ENCODE measurements around the gene WNK4. TPM values are rescaled to one million over a fixed set of nuclear protein-coding genes. Genes with fewer than 3 reads are reported as not detected.

WNK4 gene
- total RNA-seq, 1 donor from 2014 or later, result not detected

- no peaks in the 10 kb centered on the region for H3K9me3 ChIP-seq
- peaks cover 6 to 10% of the 10 kb centered on the region in 2 donors for H3K36me3 ChIP-seq
- H3K4me1 ChIP-seq, result peaks cover 6 to 12% of the 10 kb centered on the region in 2 donors
- H3K4me3 ChIP-seq, result no peak overlapping the region
- H3K27me3 ChIP-seq, result no peaks in the 10 kb centered on the region
- no peak overlapping the region for H3K27ac ChIP-seq
- DNase-seq (ENCODE audit: low spot score in 2 of 2), result no peak
- TF ChIP-seq CTCF (IDR thresholded peaks at IDR 0.05), result no peak
- intact Hi-C loops (cut with DNase I), result no loop called here
Observed at GRCh38 chr17:42830971-42831370, 50.6 kb downstream of the WNK4 start.

- peaks cover 6 to 12% of the 10 kb centered on the region in 2 donors for H3K4me1 ChIP-seq
- H3K4me3 ChIP-seq, result peak overlapping the region; percentile 76 to 88
- peak in 1 of 2 donors; percentile 8 for DNase-seq (ENCODE audit: low spot score in 2 of 2)
- H3K36me3 ChIP-seq, result peaks cover 20 to 21% of the 10 kb centered on the region in 2 donors
- intact Hi-C loops (cut with DNase I), result no loop called here
- H3K27me3 ChIP-seq, result no peaks in the 10 kb centered on the region
- no peaks in the 10 kb centered on the region for H3K9me3 ChIP-seq
- TF ChIP-seq CTCF (IDR thresholded peaks at IDR 0.05), result no peak
- H3K27ac ChIP-seq, result peak overlapping the region; percentile 88 to 89
Observed at GRCh38 chr17:42832213-42832933, 52.0 kb downstream of the WNK4 start.

DNA sequence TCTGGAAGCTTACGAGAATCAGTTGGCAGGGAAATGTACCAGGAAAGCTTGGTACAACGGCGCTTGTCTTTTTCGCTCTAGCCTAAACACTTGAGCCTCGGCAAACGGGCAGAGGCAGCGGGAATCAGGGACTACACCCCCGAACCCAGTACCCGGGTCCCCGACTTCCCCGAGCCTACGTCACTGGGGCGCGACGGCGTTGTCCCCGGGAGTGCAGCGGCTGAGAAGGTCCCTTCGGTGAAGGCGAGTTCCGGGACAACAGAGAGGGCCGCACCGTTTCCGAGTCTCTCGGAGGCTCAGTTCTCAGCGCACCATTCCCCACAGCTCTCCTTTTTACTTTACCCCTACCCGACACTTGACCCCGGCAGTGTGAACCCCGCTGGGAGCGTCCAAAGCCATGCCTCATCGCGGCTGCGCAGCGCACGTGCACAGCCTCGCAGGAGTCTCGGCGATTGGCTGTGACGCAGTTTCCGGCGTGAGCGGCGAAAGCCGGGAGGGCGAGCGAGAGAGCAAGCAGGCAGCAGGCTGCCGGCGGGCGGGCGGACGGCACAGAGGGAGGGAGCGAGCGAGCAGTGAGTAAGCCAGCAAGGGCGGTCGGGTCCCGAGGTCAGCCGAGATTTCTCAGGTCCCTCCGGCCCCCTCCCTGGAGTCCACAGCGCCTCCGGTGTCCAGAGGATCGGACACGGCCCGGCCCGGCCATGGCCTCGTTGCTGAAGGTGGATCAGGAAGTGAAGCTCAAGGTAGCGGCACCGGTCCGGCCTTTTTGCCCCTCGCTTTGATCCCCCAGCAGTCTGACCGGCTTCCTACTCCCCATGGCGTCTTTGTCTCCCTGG, 52.7 kb downstream of the WNK4 start, which contains the start of gene PSME3:
Gene PSME3 (plus strand): TSS at position 464 of the 833 bp plus-strand sequence. CDS start 235 bp downstream, at position 699.
- TF ChIP-seq CTCF (IDR thresholded peaks at IDR 0.05), result no peak
- Histone ChIP-seq H3K27ac (peak within 1 kb of the TSS; percentile 88 to 89), H3K9me3 (no peaks in the 10 kb centered on the region), H3K27me3 (no peaks in the 10 kb centered on the region), H3K4me3 (peak within 1 kb of the TSS; percentile 76 to 88), H3K36me3 (peaks cover 26 to 29% of the 10 kb centered on the region in 2 donors), H3K4me1 (peaks cover 6 to 12% of the 10 kb centered on the region in 2 donors)
- DNase-seq (ENCODE audit: low spot score in 2 of 2), result peak; percentile 49 to 96
- intact Hi-C loops (cut with DNase I), result no loop called here

DNA sequence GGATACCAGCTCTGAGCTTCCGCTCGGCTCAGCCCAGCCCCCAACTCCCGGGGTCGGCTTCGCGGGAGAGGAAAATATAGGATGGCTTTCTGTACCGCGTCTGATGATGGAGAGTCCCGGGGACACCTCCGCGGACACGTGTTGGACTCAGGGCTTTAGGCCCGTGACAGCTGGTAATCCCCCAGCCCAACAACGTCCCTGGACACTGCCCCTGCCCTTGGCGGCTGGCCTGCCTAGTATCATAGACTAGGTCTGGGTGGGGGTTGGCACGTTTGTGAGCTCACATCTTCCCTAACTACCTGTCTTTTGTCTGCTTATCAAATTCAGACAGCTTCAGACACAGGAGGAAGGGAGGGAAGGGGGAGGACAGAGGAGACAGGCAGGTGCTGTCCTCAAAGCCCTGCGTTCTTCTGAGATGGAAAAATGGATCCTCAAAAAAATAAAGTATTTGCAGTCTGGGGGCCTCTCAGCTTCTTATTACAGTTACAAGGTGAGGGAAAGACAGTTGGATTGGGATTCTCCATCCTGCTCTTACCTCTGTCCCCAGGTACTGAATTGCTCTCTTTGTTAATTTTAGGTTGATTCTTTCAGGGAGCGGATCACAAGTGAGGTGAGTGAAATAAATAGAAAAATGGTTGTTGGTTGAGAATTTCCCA, 53.5 kb downstream of the WNK4 start:
- Histone ChIP-seq H3K36me3 (peaks cover 34 to 37% of the 10 kb centered on the region in 2 donors), H3K9me3 (no peaks in the 10 kb centered on the region), H3K4me1 (peaks cover 6 to 12% of the 10 kb centered on the region in 2 donors), H3K4me3 (peak overlapping the region; percentile 76 to 88), H3K27me3 (no peaks in the 10 kb centered on the region), H3K27ac (peak overlapping the region; percentile 88 to 89)
- intact Hi-C loops (cut with DNase I), result no loop called here
- no peak for TF ChIP-seq CTCF (IDR thresholded peaks at IDR 0.05)
- DNase-seq (ENCODE audit: low spot score in 2 of 2), result no peak

DNA sequence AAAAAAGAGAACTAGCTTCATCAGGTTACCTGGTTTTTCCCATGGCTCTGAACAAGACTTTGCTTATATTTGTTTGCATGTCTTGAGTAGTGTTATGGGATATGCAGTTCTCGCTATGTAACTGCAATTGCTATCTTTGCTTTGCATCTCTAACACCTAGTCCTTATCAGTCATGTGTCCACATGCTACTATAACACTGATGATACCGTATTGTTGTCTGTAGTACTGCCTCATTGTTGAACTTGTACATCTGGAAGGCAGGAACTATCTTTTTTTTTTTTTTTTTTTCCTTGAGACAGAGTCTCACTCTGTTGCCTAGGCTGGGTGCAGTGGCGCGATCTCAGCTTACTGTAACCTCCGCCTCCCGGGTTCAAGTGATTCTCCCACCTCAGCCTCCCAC, 55.3 kb downstream of the WNK4 start:
- Histone ChIP-seq H3K4me3 (no peak overlapping the region), H3K36me3 (peaks cover 52 to 55% of the 10 kb centered on the region in 2 donors), H3K27ac (no peak overlapping the region), H3K9me3 (no peaks in the 10 kb centered on the region), H3K4me1 (peaks cover 6 to 12% of the 10 kb centered on the region in 2 donors), H3K27me3 (no peaks in the 10 kb centered on the region)
- DNase-seq (ENCODE audit: low spot score in 2 of 2), result no peak
- TF ChIP-seq CTCF (IDR thresholded peaks at IDR 0.05), result no peak
- intact Hi-C loops (cut with DNase I), result no loop called here

Data from ascending aorta (tissue), 2 donors.